ENCODE results near the gene SYCP2.

The SYCP2 gene

GRCh38 chr20:59819496-59820203, 113.8 kb downstream of the SYCP2 start:
- Histone ChIP-seq H3K9me2 (ENCODE audit: low read depth, low read length) (no peaks in the 10 kb centered on the region), H3K36me3 (ENCODE audit: insufficient read depth, low read length) (no peaks in the 10 kb centered on the region), H3F3A (ENCODE audit: insufficient read depth, low read length) (no peaks in the 10 kb centered on the region), H3K4me3 (ENCODE audit: low read depth, low read length, poor library complexity, severe bottlenecking) (no peak overlapping the region), H3K4me2 (ENCODE audit: low read length) (no peak overlapping the region), H3K9ac (ENCODE audit: low read length) (no peak overlapping the region), H2AFZ (ENCODE audit: low read length) (no peak overlapping the region), H3K27ac (ENCODE audit: low read depth, low read length, poor library complexity, severe bottlenecking) (no peak overlapping the region), H4K20me1 (ENCODE audit: insufficient read depth, low read length) (no peaks in the 10 kb centered on the region), H3K27me3 (ENCODE audit: insufficient read depth, low read length) (no peaks in the 10 kb centered on the region), H3K4me1 (ENCODE audit: insufficient read depth, low read length, severe bottlenecking) (no peaks in the 10 kb centered on the region), H3K9me3 (ENCODE audit: low read length) (no peaks in the 10 kb centered on the region), H3K79me2 (ENCODE audit: insufficient read depth, low read length) (no peaks in the 10 kb centered on the region)
- TF ChIP-seq CTCF (IDR thresholded peaks at IDR 0.05; ENCODE audit: low read length) (no peak), EZH2 (IDR thresholded peaks at IDR 0.05; ENCODE audit: borderline replicate concordance, low read length) (no peak)

- no peaks in the 10 kb centered on the region for H3F3A ChIP-seq (ENCODE audit: insufficient read depth, low read length)
- H3K27ac ChIP-seq (ENCODE audit: low read depth, low read length, poor library complexity, severe bottlenecking): no peak overlapping the region
- TF ChIP-seq EZH2 (IDR thresholded peaks at IDR 0.05; ENCODE audit: borderline replicate concordance, low read length): no peak
- TF ChIP-seq CTCF (IDR thresholded peaks at IDR 0.05; ENCODE audit: low read length): no peak
- H3K27me3 ChIP-seq (ENCODE audit: insufficient read depth, low read length): no peaks in the 10 kb centered on the region; the same call in 1 of the 2 replicates
- no peak overlapping the region for H3K4me2 ChIP-seq (ENCODE audit: low read length)
- no peaks in the 10 kb centered on the region for H3K4me1 ChIP-seq (ENCODE audit: insufficient read depth, low read length, severe bottlenecking)
- no peak overlapping the region for H2AFZ ChIP-seq (ENCODE audit: low read length)
- no peaks in the 10 kb centered on the region for H3K36me3 ChIP-seq (ENCODE audit: insufficient read depth, low read length)
- no peaks in the 10 kb centered on the region for H3K9me3 ChIP-seq (ENCODE audit: low read length)
- H3K79me2 ChIP-seq (ENCODE audit: insufficient read depth, low read length): no peaks in the 10 kb centered on the region
- H3K4me3 ChIP-seq (ENCODE audit: low read depth, low read length, poor library complexity, severe bottlenecking): no peak overlapping the region
- no peaks in the 10 kb centered on the region for H4K20me1 ChIP-seq (ENCODE audit: insufficient read depth, low read length)
- no peaks in the 10 kb centered on the region for H3K9me2 ChIP-seq (ENCODE audit: low read depth, low read length)
- H3K9ac ChIP-seq (ENCODE audit: low read length): no peak overlapping the region
Observed at GRCh38 chr20:59818911-59819310, 114.5 kb downstream of the SYCP2 start.

GRCh38 chr20:59817846-59818615, 115.4 kb downstream of the SYCP2 start:
- no peaks in the 10 kb centered on the region for H3K9me2 ChIP-seq (ENCODE audit: low read depth, low read length)
- no peaks in the 10 kb centered on the region; the same call in 1 of the 2 replicates for H3K27me3 ChIP-seq (ENCODE audit: insufficient read depth, low read length)
- no peaks in the 10 kb centered on the region for H3K4me1 ChIP-seq (ENCODE audit: insufficient read depth, low read length, severe bottlenecking)
- H3K9ac ChIP-seq (ENCODE audit: low read length): no peak overlapping the region
- H3K4me3 ChIP-seq (ENCODE audit: low read depth, low read length, poor library complexity, severe bottlenecking): no peak overlapping the region
- no peaks in the 10 kb centered on the region for H3K36me3 ChIP-seq (ENCODE audit: insufficient read depth, low read length)
- no peaks in the 10 kb centered on the region for H3K79me2 ChIP-seq (ENCODE audit: insufficient read depth, low read length)
- no peak for TF ChIP-seq CTCF (IDR thresholded peaks at IDR 0.05; ENCODE audit: low read length)
- no peak for TF ChIP-seq EZH2 (IDR thresholded peaks at IDR 0.05; ENCODE audit: borderline replicate concordance, low read length)
- H3K27ac ChIP-seq (ENCODE audit: low read depth, low read length, poor library complexity, severe bottlenecking): no peak overlapping the region
- no peaks in the 10 kb centered on the region for H4K20me1 ChIP-seq (ENCODE audit: insufficient read depth, low read length)
- H2AFZ ChIP-seq (ENCODE audit: low read length): no peak overlapping the region
- H3K9me3 ChIP-seq (ENCODE audit: low read length): no peaks in the 10 kb centered on the region
- no peaks in the 10 kb centered on the region for H3F3A ChIP-seq (ENCODE audit: insufficient read depth, low read length)
- no peak overlapping the region for H3K4me2 ChIP-seq (ENCODE audit: low read length)
